ENCODE measurements around the gene ZNFX1. TPM values are rescaled to one million over a fixed set of nuclear protein-coding genes. Genes with fewer than 3 reads are reported as not detected.

The ZNFX1 gene
- total RNA-seq, 1 donor from 2014 or later, result 77.4 TPM

GRCh38 chr20:49283703-49284625, 6.1 kb upstream of the ZNFX1 start:
- FAIRE-seq (no peak), DNase-seq (ENCODE audit: low read depth) (no peak)
- peaks cover 77% of the 10 kb centered on the region for H3K36me3 Mint-ChIP-seq (ENCODE audit: low read depth, unreplicated experiment)
- Histone ChIP-seq H3K27me3 (ENCODE audit: insufficient read depth, low read length) (no peaks in the 10 kb centered on the region), H3K9me3 (ENCODE audit: insufficient read depth, low read depth, low read length) (peaks cover 22% of the 10 kb centered on the region), H3K79me2 (ENCODE audit: insufficient read depth, low read length) (peaks cover 90% of the 10 kb centered on the region), H3K4me3 (ENCODE audit: insufficient read depth, low read depth, low read length) (peak overlapping the region; percentile 96), H2AFZ (ENCODE audit: low read depth, low read length) (no peak overlapping the region), H3K27ac (ENCODE audit: low read depth, low read length) (no peak overlapping the region), H3K4me2 (ENCODE audit: low read length) (peak overlapping the region; percentile 91), H3K9ac (ENCODE audit: low read length) (no peak overlapping the region), H3K4me1 (ENCODE audit: insufficient read depth, low read length) (peaks cover 68% of the 10 kb centered on the region), H4K20me1 (ENCODE audit: insufficient read depth, low read length) (peaks cover 100% of the 10 kb centered on the region), H3K36me3 (ENCODE audit: insufficient read depth, low read length) (peaks cover 93% of the 10 kb centered on the region)
- TF ChIP-seq EZH2 (IDR thresholded peaks at IDR 0.05; ENCODE audit: insufficient read depth, low read length), result no peak
- TF ChIP-seq, protein P1, sequence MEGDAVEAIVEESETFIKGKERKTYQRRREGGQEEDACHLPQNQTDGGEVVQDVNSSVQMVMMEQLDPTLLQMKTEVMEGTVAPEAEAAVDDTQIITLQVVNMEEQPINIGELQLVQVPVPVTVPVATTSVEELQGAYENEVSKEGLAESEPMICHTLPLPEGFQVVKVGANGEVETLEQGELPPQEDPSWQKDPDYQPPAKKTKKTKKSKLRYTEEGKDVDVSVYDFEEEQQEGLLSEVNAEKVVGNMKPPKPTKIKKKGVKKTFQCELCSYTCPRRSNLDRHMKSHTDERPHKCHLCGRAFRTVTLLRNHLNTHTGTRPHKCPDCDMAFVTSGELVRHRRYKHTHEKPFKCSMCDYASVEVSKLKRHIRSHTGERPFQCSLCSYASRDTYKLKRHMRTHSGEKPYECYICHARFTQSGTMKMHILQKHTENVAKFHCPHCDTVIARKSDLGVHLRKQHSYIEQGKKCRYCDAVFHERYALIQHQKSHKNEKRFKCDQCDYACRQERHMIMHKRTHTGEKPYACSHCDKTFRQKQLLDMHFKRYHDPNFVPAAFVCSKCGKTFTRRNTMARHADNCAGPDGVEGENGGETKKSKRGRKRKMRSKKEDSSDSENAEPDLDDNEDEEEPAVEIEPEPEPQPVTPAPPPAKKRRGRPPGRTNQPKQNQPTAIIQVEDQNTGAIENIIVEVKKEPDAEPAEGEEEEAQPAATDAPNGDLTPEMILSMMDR (IDR thresholded peaks at IDR 0.05; ENCODE audit: insufficient read depth, low read depth, low read length), result no peak
- H3K9me3 Mint-ChIP-seq (ENCODE audit: unreplicated experiment), result peaks cover 6% of the 10 kb centered on the region
- no peaks in the 10 kb centered on the region for H3K27me3 Mint-ChIP-seq (ENCODE audit: low read depth, unreplicated experiment)
- peak overlapping the region; percentile 99 for H3K4me3 Mint-ChIP-seq (ENCODE audit: unreplicated experiment)
- peaks cover 54% of the 10 kb centered on the region for H3K4me1 Mint-ChIP-seq (ENCODE audit: low read depth, unreplicated experiment)
- H3K27ac Mint-ChIP-seq (ENCODE audit: unreplicated experiment), result peak overlapping the region; percentile 42

DNA sequence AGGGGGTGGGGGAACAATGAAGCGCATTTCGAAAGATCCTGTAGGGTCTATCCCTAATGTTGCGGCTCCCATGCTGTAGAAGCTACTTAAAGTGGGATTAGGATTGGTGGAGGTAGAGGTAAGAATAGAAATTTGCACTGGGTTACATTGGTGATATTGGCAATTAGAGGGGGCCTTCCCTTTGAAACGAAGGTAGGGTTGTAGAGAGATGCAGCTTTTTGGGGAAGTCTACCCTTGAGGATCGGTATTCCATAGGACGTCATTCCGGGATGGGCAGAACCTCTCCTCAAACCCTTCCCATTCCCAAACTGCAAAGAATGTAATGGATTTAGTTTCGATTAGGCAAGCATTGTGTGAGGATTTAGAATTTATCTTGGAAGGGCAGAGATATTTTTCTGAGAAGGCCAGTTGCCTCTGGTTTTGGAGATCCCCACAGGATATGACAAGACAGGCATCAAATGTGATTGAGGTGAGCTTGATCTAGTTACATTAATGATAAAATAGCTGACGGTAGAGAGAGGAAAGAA, 5.4 kb upstream of the ZNFX1 start:
- Mint-ChIP-seq H3K4me1 (ENCODE audit: low read depth, unreplicated experiment) (peaks cover 47% of the 10 kb centered on the region), H3K4me3 (ENCODE audit: unreplicated experiment) (peak overlapping the region; percentile 99), H3K9me3 (ENCODE audit: unreplicated experiment) (peaks cover 6% of the 10 kb centered on the region), H3K27ac (ENCODE audit: unreplicated experiment) (peak overlapping the region; percentile 42), H3K36me3 (ENCODE audit: low read depth, unreplicated experiment) (peaks cover 83% of the 10 kb centered on the region), H3K27me3 (ENCODE audit: low read depth, unreplicated experiment) (no peaks in the 10 kb centered on the region)
- peak overlapping the region; percentile 91 for H3K4me2 ChIP-seq (ENCODE audit: low read length)
- DNase-seq (ENCODE audit: low read depth) (no peak), FAIRE-seq (no peak)
- H3K27ac ChIP-seq (ENCODE audit: low read depth, low read length), result no peak overlapping the region
- peaks cover 90% of the 10 kb centered on the region for H3K79me2 ChIP-seq (ENCODE audit: insufficient read depth, low read length)
- peaks cover 86% of the 10 kb centered on the region for H3K36me3 ChIP-seq (ENCODE audit: insufficient read depth, low read length)
- H3K27me3 ChIP-seq (ENCODE audit: insufficient read depth, low read length), result no peaks in the 10 kb centered on the region
- H3K9me3 ChIP-seq (ENCODE audit: insufficient read depth, low read depth, low read length), result peaks cover 22% of the 10 kb centered on the region
- peak overlapping the region; percentile 98 for H3K9ac ChIP-seq (ENCODE audit: low read length)
- H2AFZ ChIP-seq (ENCODE audit: low read depth, low read length), result no peak overlapping the region
- TF ChIP-seq, protein P1 (IDR thresholded peaks at IDR 0.05; ENCODE audit: insufficient read depth, low read depth, low read length), result no peak
- no peak for TF ChIP-seq EZH2 (IDR thresholded peaks at IDR 0.05; ENCODE audit: insufficient read depth, low read length)
- peak overlapping the region; percentile 96 for H3K4me3 ChIP-seq (ENCODE audit: insufficient read depth, low read depth, low read length)
- peaks cover 98% of the 10 kb centered on the region for H4K20me1 ChIP-seq (ENCODE audit: insufficient read depth, low read length)
- H3K4me1 ChIP-seq (ENCODE audit: insufficient read depth, low read length), result peaks cover 66% of the 10 kb centered on the region

Measured in astrocyte (in vitro differentiated cells and primary cell).